Gastrocnemius medialis (tissue), 4 donors: ENCODE results near the gene KRTAP2-2. TPM values are rescaled to one million over a fixed set of nuclear protein-coding genes. Genes with fewer than 3 reads are reported as not detected.
"Not testable (repeated sequence)": the region's sequence is repeated elsewhere in the genome, so short reads cannot be mapped to it uniquely, and the experiment has no call there.

Experiments used
- ATAC-seq, 2 donors: fragments of 150-250 bp; one replicate each; pipeline ENCODE4 v1.9.1; 2016
- DNase-seq, 2 donors: peaks; one replicate each; pipeline ENCODE4 v3.0.0-alpha.2; 2019
- H3K27ac ChIP-seq, 4 donors: fragments of 200-600 bp; sonication (generic); 1 replicate in 1 of 4; 2 replicates in 3 of 4; pipeline ENCODE4 v1.5.1; 2016 to 2018; ENCODE audit warnings: mild to moderate bottlenecking in 2 of 4, moderate library complexity in 1 of 4
- H3K27me3 ChIP-seq, 3 donors: fragments of 200-600 bp; sonication (generic) in 2 of 3; 1 replicate in 1 of 3; 2 replicates in 2 of 3; pipeline versions ENCODE4 v1.5.1 to v1.6.0; 2016 to 2019; ENCODE audit warnings: mild to moderate bottlenecking in 1 of 3, moderate library complexity in 1 of 3
- H3K36me3 ChIP-seq, 2 donors: fragments of 200-600 bp; sonication (generic) in 1 of 2; one replicate each; pipeline ENCODE4 v1.5.1; 2017 to 2018
- H3K4me1 ChIP-seq, 2 donors: fragments of 200-600 bp; sonication (generic) in 1 of 2; one replicate each; pipeline ENCODE4 v1.5.1; 2016 to 2017; ENCODE audit warnings: mild to moderate bottlenecking in 2 of 2
- H3K4me3 ChIP-seq, 4 donors: fragments of 200-600 bp; sonication (generic) in 3 of 4; 1 replicate in 1 of 4; 2 replicates in 3 of 4; pipeline ENCODE4 v1.5.1; 2016 to 2019; ENCODE audit warnings: mild to moderate bottlenecking in 2 of 4
- H3K9me3 ChIP-seq, 3 donors: fragments of 200-600 bp; sonication (generic) in 2 of 3; 1 replicate in 1 of 3; 2 replicates in 2 of 3; pipeline ENCODE4 v1.5.1; 2016 to 2019
- POLR2A ChIP-seq, 2 donors: fragments of 450-650 bp; IDR thresholded peaks; one replicate each; pipeline ENCODE4 v1.6.1; 2017; ENCODE audit warnings: antibody characterized with exemption in 2 of 2, mild to moderate bottlenecking in 2 of 2, moderate library complexity in 2 of 2
- in situ Hi-C, 4 donors: fragments of 200-750 bp; cut with MboI; loops; one replicate each; pipeline versions ENCODE4 v1.15.0 to v1.8.0; 2017; ENCODE audit warnings: low sequenced_read_pairs in 4 of 4
- intact Hi-C: fragments of 100-400 bp; cut with DNase I; formaldehyde crosslinking; loops from one replicate; pipeline ENCODE4 v1.15.1; 2023; ENCODE audit warnings: low total_unique reads
- total RNA-seq, 4 donors: library from RNA; depleted of rRNA; stranded (reverse); fragments of >200 nt; gene quantifications; one replicate each; pipeline versions ENCODE4 v1.1.0 to v1.2.3, GENCODE V29; 2016
- TF ChIP-seq, protein P1 (sequence below), 5 experiments: fragments of 450-650 bp in 3 of 5; fragments of 200-600 bp in 2 of 5; sonication (generic) in 2 of 5; IDR thresholded peaks in 4 of 5; conservative IDR thresholded peaks in 1 of 5; 1 replicate in 4 of 5; 2 replicates in 1 of 5; pipeline ENCODE4 v1.5.1; 2016 to 2019; ENCODE audit warnings: antibody characterized with exemption in 5 of 5, mild to moderate bottlenecking in 3 of 5, moderate library complexity in 3 of 5

The KRTAP2-2 gene
- total RNA-seq, 4 donors from 2014 or later: not detected

DNA sequence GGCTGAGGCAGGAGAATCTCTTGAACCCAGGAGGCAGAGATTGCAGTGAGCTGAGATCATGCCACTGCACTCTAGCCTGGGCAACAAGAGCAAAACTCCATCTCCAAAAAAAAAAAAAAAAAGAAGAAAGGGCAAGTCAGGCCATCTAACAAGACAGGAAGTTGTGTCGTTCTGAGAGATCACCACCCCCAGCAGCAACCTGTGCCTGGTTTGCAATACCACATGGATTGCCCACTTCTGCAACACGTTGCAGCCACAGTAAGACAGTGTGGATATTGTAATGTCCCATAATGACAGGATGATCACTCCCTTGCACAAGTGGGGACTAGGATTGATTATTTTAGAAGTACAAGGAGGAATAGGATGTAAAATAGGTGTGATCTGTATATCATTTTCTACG lies 14.0 kb upstream of the KRTAP2-2 start:
- TF ChIP-seq POLR2A (IDR thresholded peaks at IDR 0.05): no peak
- TF ChIP-seq, protein P1, sequence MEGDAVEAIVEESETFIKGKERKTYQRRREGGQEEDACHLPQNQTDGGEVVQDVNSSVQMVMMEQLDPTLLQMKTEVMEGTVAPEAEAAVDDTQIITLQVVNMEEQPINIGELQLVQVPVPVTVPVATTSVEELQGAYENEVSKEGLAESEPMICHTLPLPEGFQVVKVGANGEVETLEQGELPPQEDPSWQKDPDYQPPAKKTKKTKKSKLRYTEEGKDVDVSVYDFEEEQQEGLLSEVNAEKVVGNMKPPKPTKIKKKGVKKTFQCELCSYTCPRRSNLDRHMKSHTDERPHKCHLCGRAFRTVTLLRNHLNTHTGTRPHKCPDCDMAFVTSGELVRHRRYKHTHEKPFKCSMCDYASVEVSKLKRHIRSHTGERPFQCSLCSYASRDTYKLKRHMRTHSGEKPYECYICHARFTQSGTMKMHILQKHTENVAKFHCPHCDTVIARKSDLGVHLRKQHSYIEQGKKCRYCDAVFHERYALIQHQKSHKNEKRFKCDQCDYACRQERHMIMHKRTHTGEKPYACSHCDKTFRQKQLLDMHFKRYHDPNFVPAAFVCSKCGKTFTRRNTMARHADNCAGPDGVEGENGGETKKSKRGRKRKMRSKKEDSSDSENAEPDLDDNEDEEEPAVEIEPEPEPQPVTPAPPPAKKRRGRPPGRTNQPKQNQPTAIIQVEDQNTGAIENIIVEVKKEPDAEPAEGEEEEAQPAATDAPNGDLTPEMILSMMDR (IDR thresholded peaks at IDR 0.05 in 4 of 5, conservative IDR thresholded peaks at IDR 0.05 in 1 of 5): no peak
- no peaks in the 10 kb centered on the region for H3K9me3 ChIP-seq
- no peak overlapping the region for H3K4me3 ChIP-seq
- H3K4me1 ChIP-seq: no peaks in the 10 kb centered on the region
- intact Hi-C loops (no loop called here), in situ Hi-C loops (loop anchor here in 1 of 4 donors (25.0 kb wide), 1 partner anchor 107 kb away; the partner anchor contains the start of gene KRT39)
- H3K27me3 ChIP-seq: peaks cover 0 to 4% (median 0%) of the 10 kb centered on the region in 3 donors
- H3K36me3 ChIP-seq: no peaks in the 10 kb centered on the region
- ATAC-seq (no peak), DNase-seq (no peak)
- H3K27ac ChIP-seq: no peak overlapping the region

DNA sequence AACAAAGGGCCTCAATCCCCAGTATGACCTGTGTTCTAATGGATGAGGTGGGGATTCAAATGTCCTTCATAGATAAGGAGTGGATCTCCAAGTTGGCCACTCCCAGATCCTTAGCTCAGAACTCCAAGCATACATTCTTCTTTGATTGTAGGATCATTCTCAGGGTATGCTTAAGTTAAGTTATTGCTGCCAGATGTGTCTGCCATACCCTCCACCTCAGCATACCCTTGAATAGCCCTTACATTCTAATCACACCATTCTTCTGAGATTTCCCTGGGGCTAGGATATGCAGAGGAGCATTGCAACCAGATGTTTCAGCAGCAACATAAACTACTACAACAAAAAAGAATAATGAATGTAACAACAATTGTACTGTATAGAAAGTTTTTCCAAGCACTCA lies 12.3 kb upstream of the KRTAP2-2 start:
- peaks cover 0 to 4% (median 0%) of the 10 kb centered on the region in 3 donors for H3K27me3 ChIP-seq
- intact Hi-C loops: no loop called here
- H3K4me3 ChIP-seq: no peak overlapping the region
- TF ChIP-seq, protein P1 (IDR thresholded peaks at IDR 0.05 in 4 of 5, conservative IDR thresholded peaks at IDR 0.05 in 1 of 5): no peak
- no peak for TF ChIP-seq POLR2A (IDR thresholded peaks at IDR 0.05)
- no peaks in the 10 kb centered on the region for H3K36me3 ChIP-seq
- in situ Hi-C loops: loop anchor here in 1 of 4 donors (25.0 kb wide), 1 partner anchor 105 kb away; the partner anchor contains the start of gene KRT39
- DNase-seq: no peak
- H3K9me3 ChIP-seq: no peaks in the 10 kb centered on the region
- ATAC-seq: no peak
- H3K27ac ChIP-seq: no peak overlapping the region
- no peaks in the 10 kb centered on the region for H3K4me1 ChIP-seq

DNA sequence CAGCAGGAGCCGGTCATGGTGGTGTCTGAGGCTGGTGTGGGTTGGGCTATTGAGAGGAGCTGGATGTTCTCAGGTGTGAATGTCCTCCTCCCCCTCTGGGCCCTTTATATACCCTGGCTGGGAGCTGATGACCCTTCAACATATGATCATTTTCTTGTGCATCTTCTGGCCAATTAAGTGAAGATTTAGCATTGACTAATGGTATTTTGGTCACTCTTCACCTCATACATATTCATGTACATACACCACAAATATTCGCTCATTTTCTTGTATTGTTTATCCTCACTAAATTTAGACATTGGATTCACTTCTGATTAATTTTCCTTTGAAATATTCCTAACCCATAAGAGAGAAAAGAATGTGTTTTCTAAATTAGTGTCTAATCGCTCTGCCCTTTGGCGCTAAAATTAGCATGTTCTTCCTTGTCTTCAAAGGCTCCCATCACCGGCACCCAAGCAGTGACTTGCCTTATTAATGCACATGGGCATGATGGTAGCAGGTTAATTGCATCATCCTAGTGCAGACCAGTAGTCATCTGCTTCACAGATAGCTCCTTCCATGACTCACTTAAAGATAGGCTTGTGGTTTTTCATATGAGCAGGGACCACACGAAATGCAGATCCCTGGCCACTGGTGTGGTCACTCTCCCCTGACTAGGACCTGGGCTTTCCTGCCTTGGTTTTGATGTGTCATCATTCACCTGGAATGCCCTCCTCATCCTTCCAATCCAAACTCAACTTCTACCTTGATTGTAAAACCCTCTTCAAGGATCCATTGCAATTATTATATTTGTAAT lies 11.0 kb upstream of the KRTAP2-2 start, which contains the start of gene KRTAP2-4:
Gene KRTAP2-4, minus strand, starts transcription at position 51 of the 796 bp plus-strand sequence. Its CDS starts 34 bp downstream, at position 17.
- no peaks in the 10 kb centered on the region for H3K4me1 ChIP-seq
- intact Hi-C loops: no loop called here
- ATAC-seq (no peak), DNase-seq (no peak)
- no peak for TF ChIP-seq POLR2A (IDR thresholded peaks at IDR 0.05)
- TF ChIP-seq, protein P1 (IDR thresholded peaks at IDR 0.05 in 4 of 5, conservative IDR thresholded peaks at IDR 0.05 in 1 of 5): no peak
- H3K27me3 ChIP-seq: peaks cover 0 to 4% (median 0%) of the 10 kb centered on the region in 3 donors
- no peaks in the 10 kb centered on the region for H3K36me3 ChIP-seq
- no peak within 1 kb of the TSS for H3K27ac ChIP-seq
- H3K4me3 ChIP-seq: no peak within 1 kb of the TSS
- in situ Hi-C loops: loop anchor here in 1 of 4 donors (25.0 kb wide), 1 partner anchor 104 kb away; the partner anchor contains the start of gene KRT39
- no peaks in the 10 kb centered on the region for H3K9me3 ChIP-seq

DNA sequence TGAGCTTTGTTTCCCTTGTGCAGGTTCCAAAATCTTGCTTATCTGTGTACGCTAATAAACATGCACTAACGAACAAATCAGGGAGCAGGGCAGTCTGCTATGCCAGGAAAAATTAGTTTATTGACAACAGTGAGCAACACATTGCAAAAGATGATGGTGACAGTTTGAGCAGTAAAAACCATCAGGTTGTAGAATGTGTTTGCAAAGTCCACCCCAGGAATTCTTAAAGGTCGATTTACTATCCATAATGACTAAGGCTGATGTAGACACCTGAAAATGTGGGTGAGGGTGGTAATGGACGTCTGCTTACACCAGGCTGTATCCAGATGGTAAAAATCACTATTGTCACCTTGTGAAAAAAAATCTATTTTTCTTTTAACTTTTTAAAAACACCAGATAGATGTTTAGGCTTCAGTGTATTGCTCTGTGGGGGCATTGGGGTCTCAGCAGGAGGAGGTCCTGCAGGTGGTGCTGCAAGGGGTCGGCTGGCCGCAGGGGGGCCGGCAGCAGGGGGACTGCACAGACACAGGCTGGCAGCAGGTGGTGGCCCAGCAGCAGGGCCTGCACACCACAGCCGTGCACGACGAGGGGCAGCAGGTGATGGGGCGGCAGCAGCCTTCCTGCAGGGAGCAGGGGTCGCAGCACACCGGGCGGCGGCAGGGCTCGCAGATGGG lies 10.1 kb upstream of the KRTAP2-2 start:
- H3K27me3 ChIP-seq, H3K4me1 ChIP-seq, H3K27ac ChIP-seq, H3K4me3 ChIP-seq, intact Hi-C loops, ATAC-seq, H3K9me3 ChIP-seq, DNase-seq, H3K36me3 ChIP-seq: not testable (repeated sequence)
- in situ Hi-C loops: loop anchor here in 1 of 4 donors (25.0 kb wide), 1 partner anchor 103 kb away; the partner anchor contains the start of gene KRT39

DNA sequence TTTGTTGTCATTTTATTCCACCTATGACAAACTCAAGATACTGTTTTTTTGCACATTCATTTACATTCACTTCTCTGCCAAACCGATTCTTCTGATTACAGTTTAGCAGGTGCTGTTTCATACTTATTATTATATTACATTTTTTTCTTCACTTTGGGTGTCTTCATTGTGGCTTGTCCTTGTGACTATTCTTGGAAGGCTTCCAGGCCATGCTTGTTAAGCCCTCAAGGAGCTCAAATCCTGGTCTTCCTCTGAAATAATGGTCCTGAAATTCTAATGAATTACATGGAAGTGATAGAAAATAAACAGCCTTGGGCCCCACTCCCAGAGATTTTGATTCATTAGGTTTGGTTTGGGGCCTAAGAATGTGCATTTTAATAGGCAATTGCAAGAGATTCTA lies 9.3 kb upstream of the KRTAP2-2 start:
- Histone ChIP-seq H3K27me3 (peaks cover 0 to 6% (median 0%) of the 10 kb centered on the region in 3 donors), H3K9me3 (no peaks in the 10 kb centered on the region), H3K4me3 (no peak overlapping the region), H3K4me1 (no peaks in the 10 kb centered on the region), H3K27ac (no peak overlapping the region), H3K36me3 (no peaks in the 10 kb centered on the region)
- DNase-seq: no peak
- intact Hi-C loops (no loop called here), in situ Hi-C loops (loop anchor here in 1 of 4 donors (25.0 kb wide), 1 partner anchor 102 kb away; the partner anchor contains the start of gene KRT39)
- TF ChIP-seq, protein P1 (IDR thresholded peaks at IDR 0.05 in 4 of 5, conservative IDR thresholded peaks at IDR 0.05 in 1 of 5): no peak
- no peak for TF ChIP-seq POLR2A (IDR thresholded peaks at IDR 0.05)
- ATAC-seq: no peak
